Hepatic stellate cell (primary cell): Measurements from ENCODE around the gene DOK7.
A peak's percentile ranks its signal among the peaks of the same experiment; 100 is the strongest.
"Not testable (repeated sequence)": the region's sequence is repeated elsewhere in the genome, so short reads cannot be mapped to it uniquely, and the experiment has no call there.

Experiments used
- DNase-seq: peaks from one replicate; pipeline ENCODE4 v3.0.0; 2011; ENCODE audit warnings: low spot score

Gene DOK7

DNA sequence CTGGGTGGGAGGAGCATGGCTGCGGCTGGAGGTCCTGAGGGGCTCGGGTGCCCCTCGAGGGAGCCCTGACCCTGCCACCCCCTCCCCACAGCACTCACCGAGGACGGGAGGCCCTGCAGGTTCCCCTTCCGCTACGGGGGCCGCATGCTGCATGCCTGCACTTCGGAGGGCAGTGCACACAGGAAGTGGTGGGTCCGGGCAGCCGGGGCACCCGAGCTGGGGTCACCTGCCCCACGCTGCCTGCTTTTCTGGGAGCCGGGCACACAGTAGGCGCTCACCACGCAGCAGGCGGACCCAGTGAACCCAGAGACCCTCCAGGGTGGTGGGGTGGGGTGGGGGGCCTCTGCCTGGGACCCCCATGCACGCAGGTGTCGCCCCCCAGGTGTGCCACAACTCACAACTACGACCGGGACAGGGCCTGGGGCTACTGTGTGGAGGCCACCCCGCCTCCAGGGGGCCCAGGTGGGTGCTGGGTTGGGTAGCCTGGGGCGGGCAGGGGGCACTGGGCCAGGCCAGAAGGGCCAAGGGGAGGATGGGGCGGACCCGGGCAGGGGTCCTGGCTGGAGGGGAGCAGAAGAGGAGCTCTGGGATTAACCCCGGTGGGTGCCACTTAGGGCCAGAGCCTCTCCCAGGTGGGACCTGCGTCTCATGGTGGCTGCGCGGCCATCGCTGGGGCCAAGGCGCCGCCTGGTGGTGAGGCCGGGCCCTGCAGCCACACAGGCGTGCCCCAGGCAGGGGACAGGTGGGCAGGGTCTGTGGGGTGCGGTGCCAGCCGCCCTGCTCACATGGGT, 20.0 kb upstream of the DOK7 start:
- DNase-seq = peak; percentile 88

DNA sequence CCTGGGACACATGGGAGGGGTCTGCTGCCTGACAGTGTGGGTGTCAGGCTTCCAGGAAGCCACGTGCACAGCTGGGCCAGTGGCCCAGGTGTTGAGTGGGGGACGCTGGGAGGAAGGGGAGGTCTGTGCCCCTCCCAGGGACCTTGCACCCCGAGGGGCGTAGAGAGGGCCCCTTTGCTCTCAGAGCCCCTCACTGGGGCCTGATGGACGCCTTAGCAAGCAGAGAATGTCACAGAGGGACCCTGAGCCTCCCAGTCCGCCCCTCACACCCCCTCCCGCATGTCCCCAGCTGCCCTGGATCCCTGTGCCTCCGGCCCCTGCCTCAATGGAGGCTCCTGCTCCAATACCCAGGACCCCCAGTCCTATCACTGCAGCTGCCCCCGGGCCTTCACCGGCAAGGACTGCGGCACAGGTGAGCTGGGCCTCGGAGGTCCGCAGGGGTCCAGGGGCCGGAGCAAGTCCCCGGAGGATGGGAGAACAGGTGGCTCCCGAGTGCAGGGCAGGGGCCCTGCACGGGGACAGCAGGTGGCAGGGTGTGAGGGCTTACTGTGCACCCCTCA, 19.3 kb upstream of the DOK7 start:
- DNase-seq = no peak

DNA sequence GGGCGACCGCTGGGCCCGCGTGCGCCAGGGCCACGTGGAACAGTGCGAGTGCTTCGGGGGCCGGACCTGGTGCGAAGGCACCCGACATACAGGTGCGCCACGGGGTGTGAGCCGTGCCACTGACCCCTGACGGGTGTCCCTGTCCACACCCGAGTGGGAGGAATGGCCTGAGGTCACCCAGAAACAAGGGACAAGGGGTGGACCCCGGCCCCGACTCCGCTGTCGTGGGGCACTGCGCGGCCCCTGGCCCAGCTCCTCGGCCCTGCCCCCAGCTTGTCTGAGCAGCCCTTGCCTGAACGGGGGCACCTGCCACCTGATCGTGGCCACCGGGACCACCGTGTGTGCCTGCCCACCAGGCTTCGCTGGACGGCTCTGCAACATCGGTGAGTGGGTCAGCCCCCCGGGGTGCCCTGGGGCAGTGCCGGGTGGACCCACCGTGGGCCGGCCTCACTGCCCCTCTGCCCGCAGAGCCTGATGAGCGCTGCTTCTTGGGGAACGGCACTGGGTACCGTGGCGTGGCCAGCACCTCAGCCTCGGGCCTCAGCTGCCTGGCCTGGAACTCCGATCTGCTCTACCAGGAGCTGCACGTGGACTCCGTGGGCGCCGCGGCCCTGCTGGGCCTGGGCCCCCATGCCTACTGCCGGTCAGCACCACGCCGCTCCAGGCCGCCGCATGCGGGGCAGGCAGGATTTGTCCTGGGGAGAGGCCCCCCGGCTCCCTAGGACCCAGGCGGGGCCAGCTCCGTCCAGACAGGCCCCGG, 18.6 kb upstream of the DOK7 start:
- no peak for DNase-seq

DNA sequence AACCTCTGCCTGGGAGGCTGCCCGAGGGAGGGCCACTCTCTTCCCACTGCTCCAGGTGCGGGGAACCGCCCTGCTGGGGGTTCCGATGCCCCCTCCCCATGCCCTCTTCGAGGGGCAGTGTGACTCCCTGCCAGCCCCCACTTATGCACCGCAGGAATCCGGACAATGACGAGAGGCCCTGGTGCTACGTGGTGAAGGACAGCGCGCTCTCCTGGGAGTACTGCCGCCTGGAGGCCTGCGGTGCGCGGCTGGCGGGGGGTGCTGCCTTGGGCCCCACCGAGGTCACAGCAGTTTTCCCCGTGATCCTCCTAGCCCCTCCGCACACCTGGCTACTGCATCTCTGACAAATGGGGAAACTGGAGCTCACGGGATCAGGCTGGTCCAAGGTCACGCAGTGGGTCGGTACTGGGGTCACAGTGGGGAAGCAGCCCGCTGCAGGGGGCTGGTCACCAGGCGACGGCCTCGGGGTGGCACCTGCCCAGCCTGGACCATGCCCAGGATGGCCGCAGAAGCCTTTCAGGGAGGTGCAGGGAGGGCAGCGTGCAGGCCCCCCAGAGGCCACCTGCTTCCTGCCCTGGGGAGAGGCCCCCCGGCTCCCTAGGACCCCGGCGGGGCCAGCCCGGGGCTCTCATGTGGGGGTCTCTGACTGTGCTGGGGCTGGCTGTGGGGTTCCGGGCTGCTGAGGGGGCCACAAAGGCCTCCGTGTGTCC, 17.8 kb upstream of the DOK7 start:
- no peak for DNase-seq

DNA sequence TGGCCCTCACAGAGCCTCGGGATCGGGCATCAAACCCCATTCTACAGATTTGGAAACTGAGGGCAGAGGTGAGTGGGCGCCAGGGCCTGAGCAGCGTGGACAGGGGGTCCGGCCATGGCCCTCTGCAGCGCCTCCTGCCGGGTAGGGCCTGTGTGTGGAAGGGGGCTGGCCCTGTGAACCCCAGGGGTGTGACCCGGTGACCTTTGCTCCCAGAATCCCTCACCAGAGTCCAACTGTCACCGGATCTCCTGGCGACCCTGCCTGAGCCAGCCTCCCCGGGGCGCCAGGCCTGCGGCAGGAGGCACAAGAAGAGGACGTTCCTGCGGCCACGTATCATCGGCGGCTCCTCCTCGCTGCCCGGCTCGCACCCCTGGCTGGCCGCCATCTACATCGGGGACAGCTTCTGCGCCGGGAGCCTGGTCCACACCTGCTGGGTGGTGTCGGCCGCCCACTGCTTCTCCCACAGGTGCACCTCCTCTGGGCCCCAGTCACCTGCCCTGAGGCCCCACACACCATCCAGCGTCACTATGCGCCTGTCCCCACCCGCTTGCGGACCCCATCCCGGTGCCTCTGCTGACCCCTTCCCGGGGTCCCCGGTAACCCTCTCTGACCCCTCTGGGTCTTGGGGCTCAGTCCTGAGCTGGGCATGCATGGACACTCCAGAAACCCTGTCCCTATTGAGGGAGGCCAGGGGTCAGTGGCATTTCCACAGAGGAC, 17.1 kb upstream of the DOK7 start:
- DNase-seq = no peak

DNA sequence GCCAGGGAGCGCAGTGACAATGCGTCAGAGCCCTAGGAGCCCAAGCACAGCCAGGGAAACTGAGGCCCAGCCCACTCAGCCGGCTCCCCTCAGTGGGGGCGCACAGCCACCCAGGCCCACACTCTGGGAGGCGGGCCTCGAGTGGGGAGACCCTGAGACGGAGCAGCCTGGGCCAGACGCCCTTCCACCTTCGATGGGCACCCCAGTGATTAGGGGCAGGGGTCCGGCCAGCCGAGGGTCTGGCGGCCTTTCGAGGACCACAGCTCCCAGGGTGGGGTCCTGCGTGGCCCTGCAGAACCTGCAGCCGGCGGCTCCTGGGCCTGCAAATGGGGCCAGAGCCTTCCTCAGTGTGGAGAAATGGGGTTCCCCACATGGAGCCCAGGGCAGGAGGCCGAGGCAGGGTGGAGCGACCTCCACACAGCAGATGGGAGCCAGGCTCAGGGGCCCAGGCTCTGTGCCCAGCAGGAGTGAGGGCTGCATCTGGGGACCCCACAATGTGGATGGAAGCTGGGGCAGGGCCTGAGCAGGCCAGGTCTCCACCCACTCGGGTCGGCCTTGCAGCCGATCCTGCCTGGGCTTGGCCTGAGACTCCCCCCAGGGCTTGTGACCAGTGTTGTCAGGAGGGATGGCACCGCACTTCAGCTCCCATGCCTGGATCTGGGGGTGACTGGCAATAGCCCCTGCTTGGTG, 16.3 kb upstream of the DOK7 start:
- no peak for DNase-seq

DNA sequence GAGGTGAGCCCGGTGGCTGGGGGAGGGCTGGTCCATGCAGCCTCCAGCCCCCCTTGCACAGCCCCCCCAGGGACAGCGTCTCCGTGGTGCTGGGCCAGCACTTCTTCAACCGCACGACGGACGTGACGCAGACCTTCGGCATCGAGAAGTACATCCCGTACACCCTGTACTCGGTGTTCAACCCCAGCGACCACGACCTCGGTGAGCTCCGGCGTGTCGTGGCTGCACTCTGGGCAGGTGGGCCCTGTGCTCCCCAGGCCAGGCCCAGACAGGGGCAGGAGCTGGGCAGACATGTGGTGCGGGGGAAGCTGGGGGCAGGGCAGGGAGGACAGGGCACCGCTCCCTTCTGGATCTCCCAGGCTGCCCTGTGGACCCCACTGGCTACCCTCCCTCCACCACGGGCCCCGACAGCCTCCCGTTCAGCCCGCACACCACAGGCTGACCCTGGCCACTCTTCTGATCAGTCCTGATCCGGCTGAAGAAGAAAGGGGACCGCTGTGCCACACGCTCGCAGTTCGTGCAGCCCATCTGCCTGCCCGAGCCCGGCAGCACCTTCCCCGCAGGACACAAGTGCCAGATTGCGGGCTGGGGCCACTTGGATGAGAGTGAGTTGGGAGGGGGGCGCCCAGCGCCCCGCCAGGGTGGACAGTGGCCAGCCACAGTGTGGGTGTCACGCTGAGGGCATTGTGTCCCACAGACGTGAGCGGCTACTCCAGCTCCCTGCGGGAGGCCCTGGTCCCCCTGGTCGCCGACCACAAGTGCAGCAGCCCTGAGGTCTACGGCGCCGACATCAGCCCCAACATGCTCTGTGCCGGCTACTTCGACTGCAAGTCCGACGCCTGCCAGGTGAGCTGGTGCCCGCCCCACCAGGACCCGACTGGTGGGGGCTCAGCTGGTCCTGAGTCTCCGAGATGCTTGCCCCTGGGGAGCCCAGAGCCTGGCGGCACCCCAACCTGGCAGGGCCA, 15.4 kb upstream of the DOK7 start:
- no peak for DNase-seq

DNA sequence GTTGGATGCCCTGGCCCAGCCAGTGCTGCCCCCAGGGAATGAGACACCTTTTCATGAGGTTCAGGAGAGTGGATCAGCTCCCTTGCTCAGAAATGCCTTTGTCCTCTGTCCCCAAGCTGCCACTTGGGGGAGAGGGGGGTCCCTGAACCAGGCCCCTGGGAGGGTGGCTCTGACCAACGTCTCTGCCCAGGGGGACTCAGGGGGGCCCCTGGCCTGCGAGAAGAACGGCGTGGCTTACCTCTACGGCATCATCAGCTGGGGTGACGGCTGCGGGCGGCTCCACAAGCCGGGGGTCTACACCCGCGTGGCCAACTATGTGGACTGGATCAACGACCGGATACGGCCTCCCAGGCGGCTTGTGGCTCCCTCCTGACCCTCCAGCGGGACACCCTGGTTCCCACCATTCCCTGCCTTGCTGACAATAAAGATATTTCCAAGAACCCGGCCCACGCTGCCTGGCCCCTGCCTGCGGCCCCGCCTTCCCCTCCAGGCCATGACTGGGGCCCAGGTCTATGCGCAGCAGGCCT, 14.0 kb upstream of the DOK7 start:
- no peak for DNase-seq

DNA sequence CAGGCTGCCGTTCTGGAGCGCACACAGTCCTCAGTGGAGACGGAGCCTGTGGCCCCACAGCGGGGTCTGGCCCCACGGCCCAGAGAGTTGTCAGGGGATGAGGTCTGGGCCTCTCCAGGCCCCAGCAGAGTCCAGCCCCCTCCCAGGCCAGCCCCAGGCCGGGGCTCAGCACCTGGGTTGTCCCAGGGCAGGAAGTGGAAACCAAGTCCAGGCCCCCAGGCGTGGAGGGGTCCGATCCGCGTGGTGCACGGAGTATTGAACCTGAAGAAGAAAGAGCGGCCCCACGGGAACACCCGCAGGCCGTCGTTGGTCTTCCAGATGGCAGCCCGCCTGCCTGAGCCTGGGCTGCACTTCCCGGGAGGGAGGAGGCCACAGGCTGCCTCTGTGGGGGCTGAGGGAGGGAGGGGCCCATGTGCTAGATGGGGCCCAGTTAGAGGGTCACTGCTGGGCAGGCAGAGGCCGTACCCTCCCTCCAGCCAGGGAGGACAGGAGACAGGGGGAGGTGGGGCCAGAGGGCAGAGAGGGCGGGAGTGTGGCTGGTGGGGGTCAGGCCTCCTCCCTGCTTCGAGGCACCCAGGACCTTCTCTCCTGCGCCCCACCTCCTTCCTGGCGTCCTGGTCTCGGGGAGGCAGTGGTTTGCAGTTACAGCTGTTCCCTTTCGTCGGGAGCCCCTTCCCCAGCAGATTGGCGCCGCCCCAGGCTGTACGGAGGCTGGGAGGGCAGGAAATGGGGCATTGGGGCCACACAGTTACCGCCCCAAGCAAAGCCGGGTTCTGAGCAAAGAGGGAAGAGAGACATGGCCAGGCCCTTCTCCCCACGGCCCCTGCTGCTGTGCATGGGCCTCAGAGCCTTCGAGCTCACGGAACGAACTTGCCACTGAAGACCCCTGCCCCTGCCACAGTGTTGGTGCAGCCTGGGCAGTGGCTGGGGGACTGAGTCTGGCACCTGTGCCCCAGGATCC, 13.3 kb upstream of the DOK7 start:
- DNase-seq = no peak

DNA sequence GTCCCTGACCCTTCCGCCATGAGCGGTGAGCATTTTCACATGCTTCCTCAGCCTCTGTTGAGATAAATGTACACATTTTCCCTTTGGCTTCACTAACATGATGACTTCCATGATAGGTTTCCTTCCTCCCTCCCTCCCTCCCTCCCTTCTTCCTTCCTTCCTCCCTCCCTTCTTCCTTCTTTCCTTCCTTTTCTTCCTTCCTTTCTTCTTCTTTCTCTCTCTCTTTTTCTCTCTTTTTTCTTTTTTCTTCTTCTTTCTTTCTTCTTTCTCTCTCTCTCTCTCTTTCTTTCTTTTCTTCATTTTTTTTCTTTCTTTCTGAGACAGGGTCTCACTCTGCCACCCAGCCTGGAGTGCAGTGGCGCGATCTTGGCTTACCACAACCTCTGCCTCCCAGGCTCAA, 12.5 kb upstream of the DOK7 start:
- DNase-seq = no peak

DNA sequence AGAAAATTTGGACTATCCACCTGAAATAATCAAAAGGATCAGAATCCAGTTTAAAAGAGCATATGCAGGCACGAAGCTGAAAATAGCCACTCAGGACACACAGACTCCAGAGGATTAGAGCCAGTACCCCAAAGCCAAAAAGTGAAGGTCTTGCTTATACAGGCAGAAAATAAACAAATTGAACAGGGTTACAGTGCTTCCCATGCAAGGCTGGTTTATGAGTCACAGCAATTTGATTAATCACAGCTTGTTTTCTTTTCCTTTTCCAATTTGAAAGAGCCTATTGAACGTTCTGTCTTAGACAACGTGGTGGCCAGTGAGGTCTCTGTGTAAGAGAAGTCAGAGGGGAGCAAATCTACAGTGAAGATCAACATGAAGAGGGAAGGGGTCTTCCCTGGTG, 11.2 kb upstream of the DOK7 start:
- DNase-seq = peak; percentile 77

DNA sequence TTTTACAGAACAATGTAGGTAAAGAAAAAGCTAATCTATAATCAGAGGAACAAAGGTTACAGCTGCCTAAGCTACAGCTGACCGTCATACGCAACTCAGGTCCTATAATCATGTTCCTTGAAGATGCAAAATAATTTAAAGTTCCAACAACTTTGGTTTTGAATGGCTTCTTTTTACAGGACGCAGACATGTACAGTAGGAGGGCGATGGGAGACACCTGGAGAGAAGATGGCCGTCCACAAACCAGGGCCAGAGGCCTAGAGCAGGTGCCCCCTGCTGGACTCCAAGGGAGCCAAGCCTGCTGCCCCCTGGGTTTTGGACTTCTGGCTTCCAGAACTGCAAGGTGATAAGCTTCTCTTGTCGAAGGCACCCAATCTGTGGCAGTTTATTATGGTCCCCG, 10.7 kb upstream of the DOK7 start:
- no peak for DNase-seq

DNA sequence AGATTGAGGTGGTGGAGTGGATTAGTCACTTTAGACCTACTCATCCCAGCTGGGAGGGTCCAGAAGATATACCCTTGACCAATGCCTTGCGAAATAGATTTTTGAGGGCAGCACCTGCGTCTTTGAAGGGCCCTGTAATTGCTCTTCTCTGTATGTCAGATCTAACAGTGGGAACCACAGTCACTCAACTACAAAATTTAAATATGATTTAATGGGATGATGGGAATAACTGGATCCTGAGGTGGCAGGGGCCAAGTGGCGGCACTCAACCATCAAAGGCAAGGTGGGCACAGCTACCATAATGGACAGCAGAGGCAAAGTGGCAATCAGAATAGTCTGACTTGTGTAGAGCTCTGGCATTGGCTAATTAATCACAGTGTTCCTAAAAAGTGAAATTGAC, 7.5 kb upstream of the DOK7 start:
- DNase-seq = not testable (repeated sequence)

DNA sequence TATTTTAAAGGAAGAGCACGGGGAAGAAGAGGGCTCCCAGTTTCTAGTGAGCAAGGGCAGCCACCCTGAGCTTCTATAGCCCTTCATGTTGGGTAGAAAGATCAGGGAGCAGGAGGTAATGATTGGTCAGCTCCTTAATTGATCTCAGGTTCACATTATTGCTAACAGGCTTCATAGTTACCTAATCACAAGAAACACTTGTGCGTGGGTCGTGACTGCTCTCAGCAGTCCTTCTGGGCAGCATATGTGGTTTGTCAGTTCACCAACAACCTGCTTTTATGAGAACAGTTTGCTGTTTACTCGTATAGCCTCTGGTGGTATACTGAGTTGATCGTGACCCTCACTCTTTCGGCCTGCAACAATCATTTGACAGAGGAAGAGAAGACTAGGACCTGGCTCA, 4.7 kb upstream of the DOK7 start:
- DNase-seq = no peak

DNA sequence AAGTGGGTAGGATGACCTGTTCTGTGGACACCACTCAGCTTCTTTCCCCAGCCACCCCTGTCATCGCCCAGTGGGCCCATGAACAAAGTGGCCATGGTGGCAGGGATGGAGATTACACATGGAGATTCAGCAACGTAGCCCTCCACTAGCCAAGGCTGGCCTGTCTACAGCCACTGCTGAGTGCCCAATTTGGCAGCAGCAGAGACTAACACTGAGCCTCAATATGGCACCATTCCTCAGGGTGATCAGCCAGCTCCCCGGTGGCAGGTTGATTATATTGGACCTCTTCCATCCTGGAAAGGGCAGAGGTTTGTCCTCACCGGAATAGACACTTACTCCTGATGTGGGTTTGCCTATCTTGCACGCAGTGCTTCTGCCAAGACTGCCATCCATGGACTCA, 4.0 kb upstream of the DOK7 start:
- DNase-seq = not testable (repeated sequence)

DNA sequence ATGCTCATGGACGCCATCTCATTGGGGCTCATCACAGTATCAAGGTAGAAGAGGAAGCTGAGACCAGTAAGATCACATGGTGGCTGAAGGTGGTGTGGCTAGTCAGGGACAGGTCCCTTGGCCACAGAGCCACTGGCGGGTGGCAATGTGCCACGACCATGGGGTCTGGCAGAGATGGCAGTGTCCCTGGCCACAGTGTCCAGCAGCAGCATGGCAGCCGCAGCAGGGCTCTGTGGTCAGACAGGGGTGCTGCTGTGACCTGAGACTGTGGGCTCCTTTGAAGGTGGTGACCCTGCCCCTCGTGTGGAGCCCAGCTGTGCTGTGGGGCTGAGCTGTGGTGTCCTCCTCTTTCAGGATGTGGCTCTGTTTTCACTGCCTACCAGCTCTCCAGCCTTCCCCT, 2.2 kb upstream of the DOK7 start:
- no peak for DNase-seq

DNA sequence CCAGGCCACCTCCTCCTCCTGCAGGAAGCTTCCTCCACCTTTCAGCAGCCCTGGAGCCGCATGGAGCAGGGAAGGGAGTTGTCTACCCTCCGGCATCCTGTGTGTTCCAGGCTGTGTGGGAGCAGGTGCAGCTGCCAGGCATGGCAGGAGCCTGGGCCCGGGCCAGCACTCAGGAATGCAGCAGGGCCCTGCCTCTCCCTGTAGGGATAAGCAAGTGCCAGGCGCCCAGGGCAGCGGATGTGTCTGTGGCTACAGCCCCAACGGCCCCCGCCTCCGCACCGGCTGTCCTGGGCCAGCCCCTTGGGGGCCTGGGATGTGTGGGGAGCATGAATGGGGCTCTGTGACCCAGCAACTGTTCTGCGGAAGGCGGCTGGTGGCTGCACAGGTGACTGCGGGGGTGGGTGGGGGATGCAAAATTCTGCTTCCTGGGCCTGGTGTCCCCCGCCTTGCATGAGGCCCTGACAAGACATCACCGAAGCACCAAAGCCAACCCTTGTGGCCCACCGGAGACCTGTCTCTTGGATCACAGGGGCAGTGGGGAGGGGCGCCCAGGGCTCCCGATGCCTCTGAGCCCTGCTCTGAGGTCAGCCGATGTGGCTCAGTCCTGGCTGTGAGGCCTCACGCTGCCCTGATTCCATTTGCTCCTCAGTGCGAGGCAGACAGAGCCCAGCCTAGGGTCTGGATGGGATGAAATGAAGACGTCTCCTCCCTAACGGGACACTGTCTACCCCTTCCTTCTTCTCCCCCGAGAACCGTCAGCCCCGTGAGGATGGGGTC, 1.4 kb upstream of the DOK7 start:
- no peak for DNase-seq

DNA sequence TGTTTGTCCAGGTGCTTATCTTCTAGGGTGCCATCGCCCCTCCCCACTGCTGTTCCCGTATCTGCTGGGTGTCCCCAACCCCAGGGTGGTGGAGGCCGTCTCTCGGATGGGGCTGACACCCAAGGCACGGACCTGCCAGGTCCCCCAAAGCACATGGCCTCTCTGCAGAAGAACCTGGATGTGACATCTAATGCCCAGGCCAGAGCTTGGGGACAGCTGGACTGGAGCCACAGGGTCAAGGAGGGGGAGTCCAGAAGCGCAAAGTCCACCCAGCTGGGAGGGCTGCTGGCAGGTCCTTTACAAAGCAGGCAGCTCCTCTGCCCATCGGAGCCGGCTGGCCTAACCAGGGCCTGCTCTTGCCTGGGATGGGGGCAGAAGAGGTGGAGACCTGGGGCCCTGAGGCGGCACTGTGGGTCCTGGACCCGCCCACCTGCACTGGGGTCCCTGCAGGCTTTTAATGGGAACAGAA, 751 bp upstream of the DOK7 start:
- no peak for DNase-seq
